ENCODE results near the gene CDON. TPM values are rescaled to one million over a fixed set of nuclear protein-coding genes. Genes with fewer than 3 reads are reported as not detected.

CDON gene
- total RNA-seq, 1 experiment from 2014 or later: 17.2 TPM

DNA sequence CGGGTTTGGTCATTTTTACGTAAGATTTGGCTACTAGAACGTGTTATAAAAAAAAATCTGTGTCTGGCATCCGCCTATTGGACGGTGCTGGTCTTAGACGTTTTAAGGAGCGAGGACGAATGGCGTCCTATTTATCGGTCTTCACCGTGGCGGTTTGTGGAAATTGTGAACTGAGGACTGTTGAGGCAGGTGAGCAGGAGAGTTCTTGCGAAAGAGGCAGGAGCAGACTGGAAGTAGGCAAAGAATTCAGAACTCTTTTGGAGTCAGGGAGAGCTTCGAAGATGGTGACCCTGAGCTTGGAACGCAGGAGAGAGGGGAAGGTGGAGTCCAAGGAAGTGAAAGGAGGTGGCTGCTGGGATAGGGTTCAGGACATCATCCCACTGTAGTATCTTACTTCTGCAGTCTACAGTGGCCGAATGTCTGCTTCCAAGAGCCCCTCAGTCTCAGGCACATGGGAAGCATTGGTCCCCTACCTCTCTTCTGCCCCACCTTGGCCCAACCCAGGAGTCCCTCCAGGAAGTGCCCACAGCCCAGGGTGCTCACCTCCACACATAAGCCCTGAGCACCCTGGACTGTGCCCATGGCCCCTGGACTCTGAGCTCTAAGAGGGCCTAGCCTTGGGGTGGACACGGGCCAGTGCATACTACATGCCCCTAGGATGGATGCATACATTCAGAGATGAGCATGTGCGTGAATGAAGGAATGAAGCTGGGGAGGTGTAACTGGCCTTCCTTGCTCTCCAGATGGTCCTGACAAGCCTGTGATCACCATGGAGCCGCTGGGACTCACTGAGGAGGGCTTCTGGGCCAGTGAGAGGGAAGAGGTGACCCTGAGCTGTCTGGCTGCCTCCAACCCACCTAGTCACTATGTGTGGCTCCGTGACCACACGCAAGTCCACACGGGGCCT is 113.1 kb downstream of the CDON start:
- no peak overlapping the region for H3K4me3 Mint-ChIP-seq
- no CpG with 5 or more reads among the region's 22 CpGs for WGBS (ENCODE audit: extremely low coverage, insufficient read length, low lambda C conversion rate)

More for the DNA sequence above, 113.1 kb downstream of the CDON start:
- Histone ChIP-seq H2BK12ac (ENCODE audit: insufficient read length, low read depth, low read length) (no peak overlapping the region), H3K23me2 (ENCODE audit: insufficient read length, low read depth, low read length, poor library complexity, severe bottlenecking) (no peaks in the 10 kb centered on the region), H3K27me3 (ENCODE audit: insufficient read depth, low read length) (no peaks in the 10 kb centered on the region), H4K20me1 (ENCODE audit: control insufficient read depth, insufficient read depth, insufficient read length) (no peaks in the 10 kb centered on the region), H3K14ac (ENCODE audit: insufficient read depth, low read length) (no peak overlapping the region), H2BK20ac (ENCODE audit: low read depth, low read length, poor library complexity, severe bottlenecking) (no peak overlapping the region), H3K9me3 (ENCODE audit: control insufficient read depth, low read depth, low read length) (no peaks in the 10 kb centered on the region), H3K4ac (ENCODE audit: low read depth, low read length) (no peak overlapping the region), H3K9ac (ENCODE audit: extremely low read depth, insufficient read length, low read length) (no peak overlapping the region), H3K18ac (ENCODE audit: insufficient read length, low read depth, low read length) (no peak overlapping the region), H2AFZ (ENCODE audit: low read length) (no peak overlapping the region), H3K4me1 (ENCODE audit: insufficient read depth, low read length) (no peaks in the 10 kb centered on the region), H2BK120ac (ENCODE audit: low read depth, low read length, poor library complexity, severe bottlenecking) (no peak overlapping the region), H4K8ac (replicated peaks; ENCODE audit: insufficient read length, low read depth, low read length) (no peak overlapping the region), H3K79me2 (ENCODE audit: insufficient read depth, low read length) (no peaks in the 10 kb centered on the region), H2BK5ac (ENCODE audit: insufficient read length, low read length) (no peak overlapping the region), H2BK15ac (ENCODE audit: low read depth, low read length) (no peak overlapping the region), H3K27ac (ENCODE audit: insufficient read length, low read depth, low read length) (no peak overlapping the region), H4K91ac (ENCODE audit: insufficient read length, low read depth, low read length) (no peak overlapping the region), H3T11ph (ENCODE audit: low read length) (no peak overlapping the region), H2AK5ac (ENCODE audit: insufficient read length, low read length) (no peak overlapping the region), H4K5ac (ENCODE audit: insufficient read length, low read depth, low read length) (no peak overlapping the region), H3K23ac (ENCODE audit: insufficient read length, low read depth, low read length) (no peak overlapping the region), H3K79me1 (ENCODE audit: insufficient read depth, low read depth, low read length, poor library complexity, severe bottlenecking) (no peaks in the 10 kb centered on the region), H3K56ac (ENCODE audit: insufficient read length, low read depth, low read length) (no peak overlapping the region), H3K4me2 (ENCODE audit: insufficient read depth, insufficient read length, low read length) (no peak overlapping the region)
- H3K27me3 Mint-ChIP-seq (ENCODE audit: low read depth): no peaks in the 10 kb centered on the region; the same call in 1 of the 2 replicates
- DNase-seq: no peak
- TF ChIP-seq CTCF (conservative IDR thresholded peaks at IDR 0.05): no peak
- no peaks in the 10 kb centered on the region for H3K36me3 Mint-ChIP-seq (ENCODE audit: insufficient read depth in 1 of 3, low read depth in 3 of 3)
- peak overlapping the region in 2 of 3 experiments; percentile 34 to 56; a peak in 2 of 7 replicates for H3K27ac Mint-ChIP-seq
- no peaks in the 10 kb centered on the region for H3K9me3 Mint-ChIP-seq
- peaks cover 8 to 19% of the 10 kb centered on the region in 2 experiments for H3K4me1 Mint-ChIP-seq

All from H9 (cell line).